ENCODE results near the gene FAM168A. TPM values are rescaled to one million over a fixed set of nuclear protein-coding genes. Genes with fewer than 3 reads are reported as not detected.

FAM168A gene, protein sequence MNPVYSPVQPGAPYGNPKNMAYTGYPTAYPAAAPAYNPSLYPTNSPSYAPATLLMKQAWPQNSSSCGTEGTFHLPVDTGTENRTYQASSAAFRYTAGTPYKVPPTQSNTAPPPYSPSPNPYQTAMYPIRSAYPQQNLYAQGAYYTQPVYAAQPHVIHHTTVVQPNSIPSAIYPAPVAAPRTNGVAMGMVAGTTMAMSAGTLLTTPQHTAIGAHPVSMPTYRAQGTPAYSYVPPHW
- total RNA-seq: 10 to 100 TPM; 12.7 to 17.5 TPM

DNA sequence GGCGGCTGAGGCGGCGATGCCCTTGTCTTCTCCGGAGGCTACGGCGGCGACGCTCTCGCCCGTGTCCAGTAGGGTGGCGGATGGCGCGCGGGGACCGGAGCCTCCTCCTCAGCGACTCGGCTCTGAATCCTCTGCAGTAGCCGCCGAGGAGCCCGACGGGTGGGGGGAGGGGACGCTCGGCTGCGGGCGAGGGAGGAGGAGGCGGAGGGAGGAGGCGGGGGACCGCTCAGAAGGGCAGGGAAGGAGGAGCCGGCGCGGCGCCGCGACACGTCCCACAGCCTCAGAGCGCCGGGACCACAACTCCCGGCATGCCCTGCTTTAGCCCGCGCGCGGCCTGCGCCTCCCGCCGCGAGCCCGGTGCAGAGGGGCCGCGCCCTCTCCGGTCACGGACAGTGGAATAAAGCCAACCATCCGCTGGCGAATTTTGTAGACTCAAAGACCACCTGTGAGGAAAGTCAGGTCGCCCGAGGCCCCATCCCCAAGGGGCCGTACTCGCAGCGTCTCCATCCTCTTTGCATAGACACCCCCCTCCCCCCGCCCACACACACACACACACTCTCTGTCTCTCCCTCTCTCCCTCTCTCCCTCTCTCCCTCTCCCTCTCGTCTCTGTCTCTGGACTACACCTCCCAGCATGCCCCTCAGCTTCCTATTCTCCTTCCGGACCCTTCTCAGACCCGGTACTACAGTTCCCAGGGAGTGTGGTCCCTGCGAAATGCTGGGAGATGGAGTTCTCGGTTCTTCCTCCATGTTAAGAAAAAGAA lies at the start of gene FAM168A:
Gene FAM168A, minus strand, starts transcription at position 157 of the 763 bp plus-strand sequence. CDS start 129,638 bp downstream, outside the sequence.
- POLR2A ChIA-PET: interaction anchor here (0.5 to 0.6 kb wide), 2 partner anchors 163 to 894 kb away, joined by 3 read pairs; partner anchors contain the start of gene RAB6A
- peak within 1 kb of the TSS; percentile 87 for H3K4me3 Mint-ChIP-seq
- H3K27ac Mint-ChIP-seq: peak within 1 kb of the TSS; percentile 92
- peak; percentile 94 for ATAC-seq
- no peaks in the 10 kb centered on the region for H3K9me3 Mint-ChIP-seq (ENCODE audit: low read depth)
- intact Hi-C loops (cut with DNase I, micrococcal nuclease): loop anchor here (1.0 to 5.0 kb wide), 17 partner anchors 19 to 1517 kb away; partner anchors contain the start of genes C2CD3 (in 2 of the 2), PPME1 (in 2 of the 2), RELT (in 2 of the 2) and COA4 (in 1 of the 2)
- CTCF ChIA-PET: interaction anchor here (0.6 to 1.8 kb wide), 8 partner anchors 28 to 1152 kb away, joined by 3 to 6 read pairs (median 3); partner anchors contain the start of gene FCHSD2
- DNase-seq: peak; percentile 97
- H3K27me3 Mint-ChIP-seq: no peaks in the 10 kb centered on the region
- peaks cover 34% of the 10 kb centered on the region for H3K4me1 Mint-ChIP-seq
- no peaks in the 10 kb centered on the region for H3K36me3 Mint-ChIP-seq (ENCODE audit: low read depth)

DNA sequence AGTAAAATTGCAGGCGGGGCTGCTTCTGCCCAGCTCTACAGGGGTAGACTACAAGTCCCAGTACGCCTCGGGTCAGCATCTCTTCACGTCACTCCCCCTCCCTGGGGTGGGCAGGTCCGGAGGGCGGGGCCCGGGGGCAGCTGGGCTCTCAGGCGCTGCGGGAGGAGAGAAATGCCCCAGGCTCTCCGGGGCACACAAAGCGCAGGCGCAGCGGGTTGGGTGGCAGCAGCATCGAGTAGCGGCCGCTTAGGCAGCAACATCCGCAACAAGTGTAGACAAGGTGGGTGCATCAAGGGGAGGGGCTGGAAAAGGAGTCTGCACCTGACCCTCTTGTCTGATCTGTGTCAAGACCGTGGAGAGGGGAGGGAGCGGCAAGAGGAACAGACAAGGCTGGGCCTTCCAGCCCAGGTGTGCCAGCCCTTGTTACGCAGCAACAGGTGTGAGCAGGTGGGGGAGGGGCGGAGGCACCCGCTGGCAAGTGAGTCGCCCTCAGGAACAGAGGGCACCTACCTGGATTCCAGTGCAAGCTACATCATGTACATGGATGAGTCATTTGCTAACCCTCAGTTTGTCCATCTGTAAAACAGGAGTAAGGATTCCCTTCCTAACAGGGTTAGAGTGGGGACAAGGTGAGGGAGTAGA lies 49.7 kb upstream of the FAM168A start:
- peak; percentile 100 for ATAC-seq
- Mint-ChIP-seq H3K36me3 (ENCODE audit: low read depth) (no peaks in the 10 kb centered on the region), H3K4me3 (peak overlapping the region; percentile 75), H3K9me3 (ENCODE audit: low read depth) (no peaks in the 10 kb centered on the region), H3K4me1 (peaks cover 15% of the 10 kb centered on the region), H3K27ac (peak overlapping the region; percentile 86), H3K27me3 (no peaks in the 10 kb centered on the region)
- intact Hi-C loops (cut with DNase I, micrococcal nuclease): loop anchor here (1.0 kb wide), 3 partner anchors 49 to 271 kb away; partner anchors contain the start of genes RELT (in 2 of the 2), FAM168A (in 1 of the 2) and RAB6A (in 1 of the 2)
- ChIA-PET CTCF (interaction anchor here (0.6 to 6.7 kb wide), 6 partner anchors 13 to 296 kb away, joined by 3 to 43 read pairs (median 6); no protein-coding TSS in a partner anchor), POLR2A (interaction anchor here (0.6 kb wide), 1 partner anchor 124 kb away, joined by 3 read pairs; no protein-coding TSS in a partner anchor)
- peak; percentile 96 for DNase-seq

DNA sequence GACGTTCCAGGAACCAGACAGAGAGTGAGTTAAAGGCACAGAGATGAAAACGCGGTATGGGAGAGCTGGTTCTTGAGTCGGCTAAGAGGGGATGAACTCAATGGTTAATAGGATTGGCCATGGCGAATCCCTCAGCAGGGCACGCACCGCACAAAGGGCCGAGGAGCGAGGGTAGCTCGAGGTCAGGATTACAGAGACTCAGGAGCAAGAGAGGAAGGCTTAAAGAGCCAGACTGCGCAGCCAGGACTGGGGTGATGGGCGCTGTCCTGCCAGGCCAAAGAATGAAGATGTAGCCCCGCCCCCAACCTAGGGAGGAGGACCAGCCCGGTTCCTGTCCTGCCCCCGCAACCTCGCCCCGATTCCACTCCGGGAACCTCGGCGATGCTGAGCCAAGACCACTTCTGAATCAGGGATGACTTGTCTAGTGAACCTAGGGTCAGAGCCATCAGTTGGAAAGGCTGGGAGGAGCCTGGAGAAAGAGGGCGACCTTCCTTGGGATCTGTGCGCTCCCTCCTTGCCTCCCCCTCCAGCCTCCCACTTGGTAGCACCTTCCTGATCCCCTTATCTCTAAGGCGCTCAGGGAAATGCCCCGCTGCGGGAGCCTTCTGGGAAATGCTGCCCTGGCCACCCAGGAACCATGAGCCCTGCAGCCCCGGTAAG lies 48.2 kb upstream of the FAM168A start, which contains the start of gene PLEKHB1:
Gene PLEKHB1, plus strand, starts transcription at position 610 of the 660 bp plus-strand sequence. Its CDS starts 28 bp downstream, at position 638.
- CTCF ChIA-PET: interaction anchor here (0.7 to 6.7 kb wide), 5 partner anchors 14 to 295 kb away, joined by 3 to 43 read pairs (median 8); no protein-coding TSS in a partner anchor
- Mint-ChIP-seq H3K9me3 (ENCODE audit: low read depth) (no peaks in the 10 kb centered on the region), H3K27ac (no peak within 1 kb of the TSS), H3K36me3 (ENCODE audit: low read depth) (no peaks in the 10 kb centered on the region), H3K4me3 (peak within 1 kb of the TSS; percentile 75), H3K27me3 (no peaks in the 10 kb centered on the region), H3K4me1 (peaks cover 15% of the 10 kb centered on the region)
- no peak for ATAC-seq
- intact Hi-C loops (cut with DNase I, micrococcal nuclease): no loop called here
- POLR2A ChIA-PET: no interaction called here
- no peak for DNase-seq

DNA sequence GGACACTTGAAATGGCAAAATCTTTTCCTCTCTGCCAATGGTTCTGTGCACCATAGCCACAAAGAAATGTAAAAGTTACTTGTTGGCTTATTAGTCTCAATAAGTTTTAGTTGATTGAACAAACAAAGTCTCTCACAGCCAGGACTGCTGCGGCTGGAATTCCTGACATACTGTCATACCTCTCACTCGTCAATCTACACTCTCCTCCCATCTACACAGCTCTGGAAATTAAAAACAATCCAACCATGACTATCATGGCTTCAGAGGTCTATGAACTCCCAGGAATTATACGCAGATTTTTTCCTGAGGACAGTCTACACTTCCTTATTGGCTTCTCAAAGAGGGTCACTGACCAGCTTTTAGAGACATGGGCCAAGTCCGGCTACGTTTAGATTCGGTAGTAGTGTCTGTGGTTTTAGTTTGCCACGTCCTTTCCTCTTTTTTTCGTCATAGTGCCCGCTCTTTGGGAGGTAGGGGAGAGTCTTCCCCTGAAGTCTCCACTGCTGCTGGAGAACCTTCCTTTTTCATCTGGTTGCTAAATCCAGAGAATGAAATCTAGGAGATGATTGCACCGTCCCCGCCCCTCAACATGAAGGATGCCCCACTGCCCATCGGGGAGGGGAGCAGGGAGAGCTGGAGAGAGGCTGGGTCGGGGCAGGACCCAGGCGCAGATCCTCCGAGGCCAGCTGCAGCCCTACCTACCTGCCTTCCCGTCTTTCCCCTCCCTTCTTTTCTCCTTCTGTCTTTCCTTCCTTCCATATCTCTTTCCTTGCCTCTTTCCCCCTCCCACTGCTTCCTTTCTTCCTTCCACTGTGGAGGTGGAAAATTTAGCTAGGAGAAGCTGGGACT lies 47.4 kb upstream of the FAM168A start:
- no peaks in the 10 kb centered on the region for H3K36me3 Mint-ChIP-seq (ENCODE audit: low read depth)
- ChIA-PET CTCF (interaction anchor here (0.5 to 6.7 kb wide), 6 partner anchors 15 to 243 kb away, joined by 3 to 43 read pairs (median 3); no protein-coding TSS in a partner anchor), POLR2A (no interaction called here)
- intact Hi-C loops (cut with DNase I, micrococcal nuclease): no loop called here
- H3K9me3 Mint-ChIP-seq (ENCODE audit: low read depth): no peaks in the 10 kb centered on the region
- peaks cover 19% of the 10 kb centered on the region for H3K4me1 Mint-ChIP-seq
- DNase-seq (no peak), ATAC-seq (no peak)
- no peak overlapping the region for H3K4me3 Mint-ChIP-seq
- no peaks in the 10 kb centered on the region for H3K27me3 Mint-ChIP-seq
- no peak overlapping the region for H3K27ac Mint-ChIP-seq

DNA sequence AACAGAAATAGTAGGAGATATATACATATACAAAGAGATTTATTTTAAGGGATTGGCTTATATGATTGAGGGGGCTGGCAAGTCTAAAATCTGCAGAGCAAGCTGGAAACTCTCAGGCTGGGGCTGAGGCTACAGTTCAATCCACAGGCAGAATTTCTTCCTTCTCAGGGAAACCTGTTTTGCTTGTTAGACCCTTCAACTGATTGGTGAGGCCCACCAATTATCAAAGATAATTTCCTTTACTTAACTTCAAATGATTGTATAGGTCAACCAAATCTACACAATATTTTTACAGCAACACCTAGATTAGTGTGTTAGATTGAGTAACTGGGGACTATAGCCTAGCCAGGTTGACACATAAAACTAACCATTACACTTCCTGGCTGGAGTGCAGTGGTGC lies 43.8 kb upstream of the FAM168A start:
- POLR2A ChIA-PET: no interaction called here
- Mint-ChIP-seq H3K27ac (no peak overlapping the region), H3K36me3 (ENCODE audit: low read depth) (no peaks in the 10 kb centered on the region), H3K4me3 (no peak overlapping the region), H3K4me1 (peaks cover 13% of the 10 kb centered on the region), H3K9me3 (ENCODE audit: low read depth) (no peaks in the 10 kb centered on the region), H3K27me3 (no peaks in the 10 kb centered on the region)
- ATAC-seq (no peak), DNase-seq (no peak)
- intact Hi-C loops (cut with DNase I, micrococcal nuclease): no loop called here
- CTCF ChIA-PET: interaction anchor here (0.5 to 3.4 kb wide), 3 partner anchors 15 to 28 kb away, joined by 3 to 18 read pairs (median 16); no protein-coding TSS in a partner anchor

DNA sequence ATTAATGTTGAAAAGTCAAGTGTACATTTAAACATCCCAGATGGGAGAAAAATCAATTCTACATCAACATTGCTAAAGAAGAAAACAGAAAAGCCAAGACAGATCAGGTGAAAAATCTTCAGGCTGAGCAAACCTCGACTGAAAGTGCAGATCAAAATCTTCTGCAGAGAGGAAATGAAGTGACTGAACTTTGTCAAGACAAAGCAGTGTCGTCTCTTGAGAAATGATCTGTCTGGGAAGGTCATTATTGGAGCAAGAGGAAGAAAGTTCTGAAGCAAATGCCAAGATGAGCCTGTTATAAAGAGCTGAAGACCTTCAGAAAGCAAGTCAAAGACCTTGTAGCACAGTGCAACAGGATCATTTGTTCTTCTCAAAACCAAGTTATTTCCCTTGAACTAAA lies 42.7 kb upstream of the FAM168A start:
- ATAC-seq: peak; percentile 30
- H3K36me3 Mint-ChIP-seq (ENCODE audit: low read depth): no peaks in the 10 kb centered on the region
- H3K27me3 Mint-ChIP-seq: no peaks in the 10 kb centered on the region
- H3K27ac Mint-ChIP-seq: peak overlapping the region; percentile 27
- intact Hi-C loops (cut with DNase I, micrococcal nuclease): no loop called here
- DNase-seq: no peak
- no peaks in the 10 kb centered on the region for H3K9me3 Mint-ChIP-seq (ENCODE audit: low read depth)
- H3K4me3 Mint-ChIP-seq: no peak overlapping the region
- H3K4me1 Mint-ChIP-seq: peaks cover 10% of the 10 kb centered on the region
- POLR2A ChIA-PET: no interaction called here
- CTCF ChIA-PET: interaction anchor here (0.7 to 3.4 kb wide), 6 partner anchors 14 to 289 kb away, joined by 3 to 18 read pairs (median 3); no protein-coding TSS in a partner anchor

DNA sequence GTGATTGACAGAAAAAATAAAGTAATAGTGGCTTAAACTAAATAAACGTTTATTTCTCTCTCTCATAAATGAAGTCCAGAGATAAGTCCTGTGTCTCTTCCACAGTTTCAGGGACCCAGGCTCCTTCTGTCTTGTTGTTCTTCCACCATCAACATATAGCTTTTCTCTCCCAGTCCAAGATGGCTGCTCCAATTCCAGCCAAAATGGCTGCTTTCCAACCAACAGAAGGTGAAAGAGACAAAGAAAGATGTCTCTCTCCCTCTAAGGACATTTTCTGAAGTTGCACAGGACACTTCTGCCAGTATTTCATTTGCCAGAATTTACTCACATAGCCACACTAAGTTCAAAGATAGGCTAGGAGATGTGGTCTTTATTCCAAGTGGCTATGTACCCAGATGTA lies 39.1 kb upstream of the FAM168A start:
- Mint-ChIP-seq H3K36me3 (ENCODE audit: low read depth) (no peaks in the 10 kb centered on the region), H3K4me3 (no peak overlapping the region), H3K27ac (no peak overlapping the region), H3K4me1 (peaks cover 16% of the 10 kb centered on the region), H3K9me3 (ENCODE audit: low read depth) (peaks cover 4% of the 10 kb centered on the region), H3K27me3 (no peaks in the 10 kb centered on the region)
- intact Hi-C loops (cut with DNase I, micrococcal nuclease): no loop called here
- no peak for DNase-seq
- ChIA-PET CTCF (interaction anchor here (0.8 to 3.6 kb wide), 4 partner anchors 8 to 217 kb away, joined by 5 to 30 read pairs (median 8); no protein-coding TSS in a partner anchor), POLR2A (interaction anchor here (0.6 kb wide), 1 partner anchor 54 kb away, joined by 3 read pairs; no protein-coding TSS in a partner anchor)
- ATAC-seq: no peak

DNA sequence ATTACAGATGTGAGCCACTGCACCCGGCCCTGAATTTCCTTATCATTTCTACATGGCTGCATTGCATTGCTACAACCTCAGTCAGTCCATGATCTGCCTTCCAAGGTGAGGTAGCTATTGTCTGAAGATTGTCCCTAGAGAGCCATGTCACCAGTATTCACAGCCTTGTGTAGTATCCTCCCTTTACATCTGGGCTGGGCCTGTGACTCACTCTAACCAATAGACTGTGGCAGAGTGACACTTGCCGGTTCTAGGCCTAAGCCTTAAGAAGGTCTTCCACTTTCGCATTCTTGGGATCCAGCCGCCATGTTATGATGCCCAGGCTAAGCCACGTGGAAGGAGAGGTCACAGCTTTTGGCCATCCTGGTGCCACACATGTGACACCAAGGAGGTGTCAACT lies 38.3 kb upstream of the FAM168A start:
- Mint-ChIP-seq H3K27me3 (no peaks in the 10 kb centered on the region), H3K36me3 (ENCODE audit: low read depth) (no peaks in the 10 kb centered on the region)

DNA sequence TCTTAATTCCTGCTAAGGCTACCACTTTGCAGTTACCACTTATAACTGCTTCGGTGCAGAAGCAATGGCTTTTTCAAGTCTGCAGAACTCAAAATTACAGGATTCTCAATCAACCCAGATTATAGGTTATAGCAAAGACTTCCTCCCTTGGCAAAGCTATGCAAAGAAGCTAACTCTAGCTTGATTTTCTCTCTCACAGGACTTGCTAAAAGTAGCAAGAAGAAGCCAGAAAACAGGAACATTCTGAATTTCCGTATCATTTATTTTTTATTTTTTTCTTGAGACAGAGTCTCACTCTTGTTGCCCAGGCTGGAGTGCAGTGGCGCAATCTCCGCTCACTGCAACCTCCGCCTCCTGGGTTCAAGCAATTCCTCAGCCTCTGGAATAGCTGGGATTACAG lies 37.8 kb upstream of the FAM168A start:
- ATAC-seq: no peak
- Mint-ChIP-seq H3K9me3 (ENCODE audit: low read depth) (peaks cover 5% of the 10 kb centered on the region), H3K27ac (no peak overlapping the region), H3K4me3 (no peak overlapping the region), H3K4me1 (peaks cover 16% of the 10 kb centered on the region), H3K36me3 (ENCODE audit: low read depth) (no peaks in the 10 kb centered on the region), H3K27me3 (no peaks in the 10 kb centered on the region)
- ChIA-PET POLR2A (no interaction called here), CTCF (interaction anchor here (1.1 to 3.6 kb wide), 5 partner anchors 10 to 284 kb away, joined by 3 to 30 read pairs (median 3); no protein-coding TSS in a partner anchor)
- DNase-seq: no peak
- intact Hi-C loops (cut with DNase I, micrococcal nuclease): no loop called here

More for the DNA sequence above, 38.3 kb upstream of the FAM168A start:
- Mint-ChIP-seq H3K9me3 (ENCODE audit: low read depth) (peaks cover 5% of the 10 kb centered on the region), H3K4me1 (peaks cover 16% of the 10 kb centered on the region), H3K4me3 (no peak overlapping the region), H3K27ac (no peak overlapping the region)
- ATAC-seq (peak; percentile 63), DNase-seq (no peak)
- intact Hi-C loops (cut with DNase I, micrococcal nuclease): no loop called here
- ChIA-PET POLR2A (interaction anchor here (0.6 kb wide), 1 partner anchor 55 kb away, joined by 3 read pairs; no protein-coding TSS in a partner anchor), CTCF (interaction anchor here (1.1 to 3.6 kb wide), 6 partner anchors 8 to 285 kb away, joined by 3 to 30 read pairs (median 4); no protein-coding TSS in a partner anchor)
